GM18517 (cell line): ENCODE measurements around the gene FSTL1.
"Not testable (repeated sequence)": the region's sequence is repeated elsewhere in the genome, so short reads cannot be mapped to it uniquely, and the experiment has no call there.

Source experiments
- ATAC-seq: cut with Tn5 transposase; IDR thresholded peaks from one replicate; pipeline ENCODE4 v1.9.1; 2021; ENCODE audit warnings: mild to moderate bottlenecking, moderate library complexity; ENCODE audit not compliant: unreplicated experiment

Gene FSTL1

DNA sequence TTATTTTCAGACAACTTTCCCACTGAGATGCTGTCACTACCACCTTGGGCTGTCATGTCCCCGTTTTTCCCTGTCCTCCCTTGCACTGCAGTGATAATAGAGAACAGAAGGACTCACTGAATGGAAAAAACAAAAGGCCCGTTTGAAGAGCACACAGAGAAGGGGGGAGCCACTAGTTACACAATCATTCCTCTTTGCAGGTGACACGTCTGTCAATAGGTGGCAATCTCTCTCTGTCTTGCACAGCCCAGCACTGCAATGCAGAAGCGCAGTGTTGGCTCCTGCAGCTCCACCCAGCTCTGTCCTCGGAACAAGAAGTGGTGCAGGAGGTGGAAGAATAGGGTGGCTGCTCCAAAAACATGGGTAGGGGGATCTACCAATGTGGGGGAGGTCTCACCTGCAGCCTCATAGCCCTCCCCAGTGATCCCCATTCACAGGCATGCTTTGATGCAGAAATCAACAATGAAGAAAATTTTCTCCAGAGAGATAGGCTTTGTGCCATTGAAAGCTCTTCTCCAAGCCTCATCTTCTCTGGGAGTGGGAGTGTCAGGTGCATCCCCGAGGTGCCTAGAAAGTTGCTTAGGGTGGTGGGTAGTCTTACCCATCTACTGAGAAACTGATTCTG is 31.8 kb downstream of the FSTL1 start:
- ATAC-seq, result no peak

DNA sequence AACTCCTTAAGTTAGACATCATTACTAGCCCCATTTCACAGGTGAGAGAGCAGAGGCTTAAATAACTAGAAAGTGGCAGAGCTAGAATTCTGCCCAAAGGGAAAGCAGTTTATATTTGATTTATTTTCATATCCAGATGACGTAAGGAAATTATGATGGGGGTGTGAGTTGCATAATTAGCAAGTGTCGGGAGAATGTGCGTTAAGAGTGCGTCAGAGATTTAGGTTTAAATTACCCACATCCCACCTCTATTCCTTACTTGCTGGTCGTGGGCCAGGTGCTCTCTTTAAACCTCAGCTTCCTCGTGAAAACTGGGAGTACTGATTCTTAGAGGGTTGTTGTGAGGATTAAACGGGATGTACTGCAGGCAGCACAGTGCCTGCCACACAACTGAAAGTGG is 32.3 kb downstream of the FSTL1 start:
- no peak for ATAC-seq

DNA sequence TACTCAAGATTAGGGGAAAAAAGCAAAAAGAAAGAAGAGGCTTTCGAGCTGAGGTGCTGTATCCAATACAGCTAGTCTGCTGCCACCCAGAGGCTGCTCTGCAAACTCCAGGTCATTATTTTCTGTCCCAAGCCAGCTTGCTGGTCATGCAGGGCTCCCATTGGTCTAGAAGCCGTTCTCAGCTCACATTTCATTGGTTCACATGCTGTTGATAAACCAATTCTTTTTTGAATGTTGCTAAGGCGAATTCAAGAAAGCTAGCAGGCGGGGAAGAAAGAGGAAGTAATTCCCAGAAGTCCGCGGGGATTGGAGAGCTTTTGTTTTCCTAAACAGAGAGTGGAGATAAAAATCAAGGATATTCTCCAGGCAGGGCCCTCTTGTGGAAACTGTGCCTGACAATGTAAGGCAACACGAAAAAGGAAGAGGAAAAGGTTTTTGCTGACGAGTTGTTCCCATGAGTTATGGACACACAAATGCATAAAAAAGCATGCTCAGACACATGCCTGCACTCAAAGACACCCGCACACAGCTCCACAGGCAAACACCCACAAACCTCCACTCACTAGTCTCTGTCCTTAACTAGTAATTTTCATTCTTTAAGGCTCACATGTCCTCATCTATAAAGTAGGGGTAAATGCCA is 33.4 kb downstream of the FSTL1 start:
- ATAC-seq, result peak; percentile 100

DNA sequence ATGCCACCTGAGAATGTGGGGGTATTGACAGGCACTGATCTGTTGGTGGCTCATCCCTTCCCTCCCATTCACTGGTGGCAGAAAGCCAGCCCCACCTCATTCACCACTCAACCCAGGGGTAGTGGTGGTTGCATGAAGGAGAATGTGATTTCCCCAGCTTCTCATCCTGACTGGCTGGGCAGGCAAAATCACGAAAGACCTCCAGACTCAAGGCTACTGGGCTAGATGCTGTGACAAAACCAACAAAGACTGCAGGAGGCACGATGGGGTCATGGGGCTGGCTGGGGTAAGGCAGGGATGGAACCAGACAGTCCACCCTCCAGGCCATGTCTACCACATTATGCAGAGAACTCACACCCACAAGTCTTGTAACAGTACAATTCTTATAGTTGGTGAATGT is 33.9 kb downstream of the FSTL1 start:
- peak; percentile 22 for ATAC-seq

DNA sequence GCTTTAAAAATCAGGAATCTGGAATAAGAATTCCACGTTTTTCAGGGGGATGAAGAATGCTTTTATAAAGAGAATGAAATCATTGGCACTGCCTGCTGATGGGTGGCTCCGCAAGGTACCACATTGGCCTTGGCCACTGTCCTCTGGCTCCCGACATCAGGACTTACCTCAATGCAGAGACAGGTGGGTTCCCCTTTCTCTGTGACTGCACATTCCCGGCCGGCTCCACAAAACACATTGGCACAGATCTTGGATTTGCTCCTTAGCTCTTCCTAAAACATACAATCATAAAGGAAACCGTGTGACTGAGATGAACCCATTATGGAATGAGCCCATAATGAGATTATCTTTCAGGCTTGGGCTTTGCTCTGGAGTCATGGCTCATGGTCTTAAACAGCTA is 35.0 kb downstream of the FSTL1 start:
- no peak for ATAC-seq

DNA sequence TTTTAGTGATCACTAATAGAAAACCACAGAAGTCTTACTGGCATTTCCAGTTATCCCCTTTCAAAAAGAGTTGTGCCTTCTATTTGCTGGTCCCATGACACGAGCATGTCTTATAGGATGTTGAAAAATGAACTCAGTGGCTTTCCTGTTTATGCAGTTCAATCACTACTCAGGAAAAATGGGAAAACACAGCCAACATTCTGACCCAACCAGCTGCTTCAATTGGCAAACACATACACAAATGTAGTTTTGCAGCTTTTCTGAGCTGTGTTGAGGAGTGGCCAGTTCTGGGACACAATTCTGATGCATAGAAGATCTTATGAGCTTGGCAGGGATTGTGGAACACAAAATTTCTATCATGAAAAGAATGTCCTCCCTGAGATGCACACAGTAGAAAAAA is 40.3 kb downstream of the FSTL1 start:
- ATAC-seq, result no peak

DNA sequence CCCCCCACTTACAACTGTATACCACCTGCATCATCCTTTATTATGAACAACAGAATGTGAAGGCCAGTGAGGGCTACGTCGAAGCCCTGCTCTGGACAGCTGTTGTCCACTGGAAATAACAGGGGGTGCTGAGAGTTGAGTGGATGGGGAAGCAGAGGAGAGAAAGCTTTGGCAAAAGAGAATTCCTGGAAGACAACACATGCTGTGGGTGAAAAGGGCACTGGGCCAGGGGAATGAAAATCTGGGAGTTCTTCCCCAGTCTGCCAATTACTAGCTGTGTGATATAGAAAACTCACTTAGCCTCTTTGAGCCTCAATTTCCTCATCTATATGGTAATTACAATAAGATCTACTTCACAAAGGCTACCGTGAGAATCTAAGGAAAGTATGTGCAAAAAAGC is 40.7 kb downstream of the FSTL1 start:
- no peak for ATAC-seq

DNA sequence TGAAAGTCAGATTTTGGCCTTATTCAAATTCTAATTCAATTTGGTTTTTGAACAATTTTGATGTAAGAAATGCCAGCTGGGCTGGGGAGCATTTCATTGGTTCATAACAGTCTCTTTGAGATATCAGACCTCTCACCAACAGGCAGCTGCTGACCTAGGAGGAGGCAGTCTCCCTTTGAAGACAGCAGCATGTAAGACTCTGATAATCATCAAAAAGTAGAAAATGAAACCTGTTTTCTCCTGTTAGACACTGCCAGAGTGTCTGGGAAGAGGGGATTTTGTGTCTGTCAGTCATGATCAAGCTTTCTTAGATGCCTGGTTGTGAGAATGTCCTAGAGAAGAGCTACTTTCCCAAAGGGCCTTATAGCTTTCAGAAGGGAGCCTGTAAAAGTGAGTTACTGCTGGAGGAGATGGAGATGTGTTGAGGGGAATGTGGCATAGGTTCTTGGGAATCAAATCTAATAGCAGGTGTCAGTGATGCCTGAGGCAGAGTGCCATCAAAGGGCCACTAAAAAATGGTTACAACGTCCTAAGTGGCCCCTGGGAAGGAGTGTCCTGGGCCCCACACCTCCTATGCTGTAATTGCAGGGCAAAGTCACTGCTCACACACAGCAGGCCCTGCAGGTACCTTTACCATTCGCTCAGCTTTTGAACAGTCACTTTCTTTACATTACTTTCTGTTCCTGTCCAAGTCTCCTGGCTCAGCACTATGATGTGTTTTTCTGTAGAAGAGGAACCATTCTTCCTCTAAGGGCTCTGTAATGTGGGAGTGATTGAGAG is 43.1 kb downstream of the FSTL1 start:
- no peak for ATAC-seq

DNA sequence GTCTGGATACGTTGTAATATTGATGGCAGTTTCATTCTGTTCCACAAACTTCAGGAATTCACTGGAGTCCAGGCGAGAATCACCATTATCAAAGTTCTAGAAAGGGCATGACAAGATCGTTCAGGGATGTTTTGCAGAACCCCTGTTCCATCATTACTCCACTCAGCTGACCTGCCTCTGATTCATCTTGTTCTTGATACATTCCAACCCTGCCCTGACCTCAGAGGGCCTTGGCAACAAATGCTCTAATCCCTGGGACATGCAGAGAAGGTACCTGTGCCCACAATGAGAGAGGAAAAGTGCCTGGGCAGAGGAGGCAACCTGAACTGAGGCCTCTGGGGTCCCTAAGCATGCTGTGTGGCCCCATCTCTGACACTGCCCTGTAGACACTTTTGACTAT is 45.9 kb downstream of the FSTL1 start:
- no peak for ATAC-seq

DNA sequence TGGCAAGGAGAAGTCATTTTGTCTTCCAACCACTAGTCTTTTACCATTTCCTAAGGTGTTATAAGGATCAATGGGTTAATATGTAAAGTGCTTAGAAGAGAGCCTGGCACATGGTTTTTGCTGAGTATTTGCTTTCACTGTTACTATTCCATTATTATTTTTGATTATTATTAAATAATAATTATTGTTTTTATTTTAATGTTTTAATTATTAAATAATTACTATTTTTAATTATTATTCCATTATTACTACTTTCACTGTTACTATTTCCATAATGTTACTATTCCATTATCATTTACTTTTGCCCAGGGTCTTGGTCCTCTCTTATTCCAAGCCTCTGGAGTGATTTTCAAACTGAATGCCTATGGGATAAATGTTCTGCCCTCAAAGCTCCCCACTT is 48.5 kb downstream of the FSTL1 start:
- ATAC-seq, result no peak

DNA sequence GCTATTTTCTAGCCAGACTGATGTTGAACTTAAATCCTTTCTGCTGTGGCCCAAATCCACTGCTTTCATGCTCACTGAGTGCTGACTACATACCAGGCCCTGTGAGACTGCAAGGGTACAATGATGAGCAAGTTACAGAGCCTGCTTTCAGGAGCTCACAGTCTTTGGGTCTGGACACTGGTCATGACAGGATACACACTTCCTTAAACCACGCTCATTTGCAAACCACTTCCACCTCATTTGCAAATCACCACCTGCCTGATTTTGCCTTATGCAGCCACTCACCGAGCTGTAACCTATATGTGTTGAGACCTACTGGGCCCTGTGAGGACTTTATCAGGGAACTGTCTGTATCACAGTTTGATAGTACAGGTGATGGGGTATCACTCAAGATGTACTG is 51.4 kb downstream of the FSTL1 start:
- peak; percentile 89 for ATAC-seq

DNA sequence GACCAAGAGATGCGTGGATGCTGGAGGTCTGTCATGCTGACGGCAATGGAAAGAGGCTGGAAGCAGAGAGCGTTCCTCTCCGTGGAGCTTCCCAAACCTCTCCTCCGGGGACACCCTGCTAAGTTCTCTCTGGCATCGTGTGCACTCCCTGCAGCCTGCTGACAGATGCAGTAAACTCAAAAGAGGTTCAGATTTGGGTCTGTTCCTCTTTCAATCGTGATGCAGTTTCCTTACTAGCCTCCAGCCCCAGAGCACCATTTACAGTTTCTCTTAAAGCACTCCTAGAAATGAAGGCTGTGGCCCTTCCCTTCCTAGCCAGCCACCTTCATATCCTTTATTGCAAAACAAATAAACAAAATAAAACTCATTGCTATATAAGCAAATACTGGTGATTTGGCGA is 54.3 kb downstream of the FSTL1 start:
- ATAC-seq, result no peak

DNA sequence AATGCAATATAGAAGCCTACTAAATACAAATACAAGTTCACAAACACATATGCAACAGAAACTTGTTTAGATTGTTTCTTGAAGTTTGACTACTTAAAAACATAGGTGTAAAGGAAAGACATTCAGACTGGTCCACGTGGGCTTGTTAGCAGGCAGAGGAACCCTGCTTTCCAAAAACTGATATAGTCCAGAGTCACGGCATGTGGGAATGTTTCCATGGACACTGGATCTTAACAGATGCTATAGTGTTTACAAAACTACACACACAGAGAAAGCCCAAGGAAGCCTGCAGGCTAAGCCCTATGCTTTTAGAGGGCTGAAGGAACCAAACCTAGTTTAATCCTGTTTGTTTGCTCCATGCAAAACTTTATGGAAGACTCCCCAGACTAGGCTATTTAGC is 56.4 kb downstream of the FSTL1 start:
- no peak for ATAC-seq

DNA sequence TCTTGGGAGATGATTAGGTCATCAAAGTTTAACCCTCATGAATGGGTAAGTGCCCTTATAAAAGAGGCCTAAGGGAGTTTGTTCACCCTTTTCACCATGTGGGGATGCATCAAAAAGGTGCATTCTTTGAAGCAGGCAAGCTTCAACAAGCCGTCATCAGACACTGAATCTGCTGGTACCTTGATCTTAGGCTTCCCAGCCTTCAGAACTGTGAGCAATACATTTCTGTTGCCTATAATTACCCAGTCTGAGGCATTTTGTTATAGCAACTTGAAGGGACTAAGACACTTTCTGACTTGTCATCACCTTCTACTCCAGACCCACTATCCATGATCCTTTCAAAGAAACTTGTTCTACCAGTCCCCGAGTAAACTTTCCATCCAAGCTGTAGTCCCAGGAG is 57.0 kb downstream of the FSTL1 start:
- ATAC-seq, result no peak

DNA sequence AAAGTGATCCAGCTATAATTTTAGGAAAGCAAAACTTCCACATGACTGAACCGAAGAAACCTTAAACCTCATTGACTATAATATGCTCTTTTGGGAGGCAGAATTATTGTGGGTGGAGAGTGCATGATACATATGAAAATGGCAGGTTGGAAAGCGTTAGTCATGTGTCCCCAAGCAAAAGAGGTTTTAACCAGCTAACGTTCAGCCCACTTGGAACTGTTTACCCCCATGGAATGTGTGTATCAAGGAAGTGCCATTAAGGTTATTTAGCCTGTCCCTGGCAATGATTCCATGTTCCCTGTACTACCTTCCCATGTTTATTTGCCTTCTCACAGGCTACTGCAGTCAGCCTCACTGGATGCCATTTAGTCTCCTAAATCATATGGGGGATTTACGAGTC is 57.5 kb downstream of the FSTL1 start:
- no peak for ATAC-seq

DNA sequence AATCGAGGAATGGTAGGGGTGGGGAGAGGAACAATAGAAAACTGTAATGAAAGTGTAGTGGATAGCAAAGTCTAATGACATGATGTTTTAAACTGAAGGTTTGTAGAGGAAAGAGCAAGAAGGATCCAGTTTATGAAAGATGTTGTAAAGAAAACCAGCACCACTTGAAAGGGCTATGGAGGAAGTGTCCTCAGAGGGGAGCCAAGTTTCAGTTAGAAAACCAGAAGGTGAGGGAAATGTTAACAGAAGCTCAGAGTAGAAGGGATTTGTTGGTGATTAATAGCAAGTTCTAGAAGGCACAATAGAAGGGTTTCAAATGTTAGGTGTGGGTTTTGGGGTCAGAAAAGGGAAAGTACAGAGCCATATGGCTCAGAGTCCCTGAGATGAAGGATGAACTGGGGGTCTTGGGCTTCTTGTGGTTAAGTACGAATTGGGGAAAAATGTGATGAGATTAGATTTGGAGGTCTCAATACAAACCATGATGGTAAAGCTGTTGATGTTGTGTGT is 67.8 kb downstream of the FSTL1 start:
- no peak for ATAC-seq

DNA sequence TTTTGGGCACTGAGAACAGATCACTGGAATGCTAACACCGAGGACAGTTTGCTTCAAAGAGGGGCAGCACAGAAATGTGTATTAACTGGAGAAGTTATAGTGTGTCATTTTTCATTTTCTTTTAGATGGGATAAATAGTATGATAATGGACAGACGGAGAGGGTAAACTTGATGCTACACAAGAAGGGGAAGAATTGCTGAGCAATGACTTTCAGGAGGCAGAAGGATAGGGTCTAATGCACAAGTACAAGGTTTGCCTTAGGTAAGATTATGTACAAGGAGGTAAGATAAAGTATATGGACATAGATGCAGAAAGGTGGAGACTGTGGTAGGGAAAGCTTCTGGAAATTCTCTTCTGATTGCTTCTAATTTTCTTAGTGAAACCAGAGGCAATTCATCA is 69.3 kb downstream of the FSTL1 start:
- no peak for ATAC-seq

DNA sequence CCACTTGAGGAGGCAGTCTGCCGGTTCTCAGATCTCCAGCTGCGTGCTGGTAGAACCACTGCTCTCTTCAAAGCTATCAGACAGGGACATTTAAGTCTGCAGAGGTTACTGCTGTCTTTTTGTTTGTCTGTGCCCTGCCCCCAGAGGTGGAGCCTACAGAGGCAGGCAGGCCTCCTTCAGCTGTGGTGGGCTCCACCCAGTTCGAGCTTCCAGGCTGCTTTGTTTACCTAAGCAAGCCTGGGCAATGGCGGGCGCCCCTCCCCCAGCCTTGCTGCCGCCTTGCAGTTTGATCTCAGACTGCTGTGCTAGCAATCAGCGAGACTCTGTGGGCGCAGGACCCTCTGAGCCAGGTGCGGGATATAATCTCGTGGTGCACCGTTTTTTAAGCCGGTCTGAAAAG is 72.8 kb downstream of the FSTL1 start:
- not testable (repeated sequence) for ATAC-seq

DNA sequence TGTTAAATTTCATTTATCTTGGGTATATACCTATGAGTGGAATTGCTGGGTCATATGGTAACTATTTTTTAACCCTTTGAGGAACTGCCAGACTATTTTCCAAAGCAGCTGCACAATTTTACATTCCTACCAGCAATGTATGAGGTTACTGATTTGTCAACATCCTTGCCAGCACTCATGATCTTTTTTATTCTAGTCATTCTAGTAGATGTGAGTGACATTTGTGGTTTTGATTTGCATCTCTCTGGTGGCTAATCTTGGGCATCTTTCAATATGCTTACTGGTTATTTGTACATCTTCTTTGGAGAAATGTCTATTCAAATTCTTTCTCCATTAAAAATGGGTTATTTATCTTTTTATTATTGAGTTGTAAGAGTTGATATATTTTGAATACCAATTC is 80.3 kb downstream of the FSTL1 start:
- peak; percentile 72 for ATAC-seq

DNA sequence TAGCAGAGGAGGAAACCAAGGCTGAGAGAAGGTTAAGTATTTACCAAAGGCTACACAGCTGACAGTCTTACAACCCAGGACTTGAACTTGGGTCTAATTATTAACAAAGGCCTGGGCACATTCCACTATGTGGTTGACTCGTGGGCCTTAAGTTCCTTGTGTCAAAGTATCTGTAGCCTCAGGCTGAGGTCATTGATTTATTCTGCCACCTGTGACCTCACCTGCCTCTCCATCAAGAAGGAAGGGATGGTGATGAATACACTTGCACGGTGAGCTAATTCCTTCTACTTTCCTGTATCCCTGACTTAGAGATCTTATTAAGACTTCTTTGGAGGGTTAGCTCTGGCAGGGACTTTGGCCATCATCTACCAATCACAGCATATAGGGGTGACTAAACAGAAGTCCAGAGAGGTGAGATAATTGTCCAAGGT is 81.7 kb downstream of the FSTL1 start:
- peak; percentile 88 for ATAC-seq

DNA sequence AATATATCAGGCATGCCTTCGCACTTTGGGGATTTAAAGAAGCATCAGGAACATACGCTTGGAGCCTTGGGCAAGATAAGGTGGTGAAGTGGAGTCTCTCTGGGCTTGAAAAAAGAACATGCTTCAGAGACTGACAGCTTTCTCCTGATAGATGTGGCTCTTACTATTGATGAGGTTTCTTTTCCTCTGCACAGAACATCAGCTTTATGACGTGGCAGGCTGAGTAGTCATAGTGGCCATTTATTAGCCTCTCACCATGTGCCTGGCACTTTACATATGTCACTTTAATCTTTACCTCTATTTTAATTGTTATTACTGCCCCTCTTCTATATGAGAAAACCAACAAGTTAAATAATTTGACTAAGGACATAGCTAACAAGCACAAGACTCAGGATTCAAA is 82.6 kb downstream of the FSTL1 start:
- no peak for ATAC-seq

DNA sequence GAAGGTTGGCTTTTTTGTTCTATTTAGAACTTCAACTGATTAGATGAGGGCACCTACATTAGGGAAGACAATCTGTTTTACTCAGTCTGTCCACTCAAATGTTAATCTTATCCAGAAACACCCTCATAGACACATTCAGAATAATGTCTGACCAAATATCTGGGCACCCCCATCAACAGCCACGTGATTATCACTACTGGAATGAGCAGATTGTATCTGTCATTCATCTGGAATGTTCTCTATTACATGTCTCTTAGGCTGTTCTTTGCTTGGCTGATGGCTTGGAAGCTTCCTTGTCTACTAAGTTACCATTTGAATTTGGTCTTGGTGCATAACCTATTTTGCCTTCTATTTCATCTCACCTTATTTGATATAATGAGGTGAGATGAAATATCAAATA is 86.0 kb downstream of the FSTL1 start:
- ATAC-seq, result no peak
